NCI-H446 (cell line): ENCODE data around the gene CES1.
"Not testable (repeated sequence)": the region's sequence is repeated elsewhere in the genome, so short reads cannot be mapped to it uniquely, and the experiment has no call there.

Experiments
- DNase-seq, 2 experiments: peaks; one replicate each; lab custom pipeline; 2025; lab: John Stamatoyannopoulos, UW

The CES1 gene

DNA sequence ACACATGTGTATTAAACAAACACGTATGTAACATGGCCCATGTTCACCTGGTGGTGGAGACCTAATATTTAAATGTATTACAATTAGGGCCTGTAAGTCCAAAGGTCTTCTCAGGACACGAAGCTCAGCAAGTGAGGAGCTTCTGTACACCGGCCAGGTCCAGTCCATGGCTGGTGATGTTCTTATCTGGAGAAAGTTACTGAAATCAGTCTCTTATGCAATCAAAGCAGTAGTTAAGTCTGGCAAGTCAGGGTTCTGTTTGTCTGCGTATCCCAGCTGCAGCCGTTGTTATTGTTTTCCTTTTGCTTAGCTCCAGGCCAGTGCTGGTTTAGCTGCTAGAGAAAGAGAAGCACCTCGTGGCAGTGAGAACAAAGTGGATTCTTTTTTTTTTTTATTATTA lies 41.4 kb downstream of the CES1 start:
- not testable (repeated sequence) for DNase-seq

DNA sequence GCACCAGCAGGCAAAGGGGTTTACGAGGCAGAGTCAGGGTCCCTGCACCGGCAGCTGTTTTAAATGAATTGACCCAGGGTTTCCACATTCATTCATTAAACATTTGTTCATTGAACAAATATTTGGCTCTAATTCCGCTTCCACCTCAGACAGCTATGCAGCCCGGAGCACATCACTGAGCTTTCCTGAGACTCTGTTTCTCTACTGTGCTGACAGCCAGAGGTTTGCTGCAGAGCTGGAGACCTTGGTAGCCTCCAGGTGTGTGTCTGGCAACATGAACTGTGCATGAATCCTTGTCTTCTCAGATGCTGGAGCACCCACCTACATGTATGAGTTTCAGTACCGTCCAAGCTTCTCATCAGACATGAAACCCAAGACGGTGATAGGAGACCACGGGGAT lies 42.7 kb downstream of the CES1 start:
- not testable (repeated sequence) for DNase-seq

DNA sequence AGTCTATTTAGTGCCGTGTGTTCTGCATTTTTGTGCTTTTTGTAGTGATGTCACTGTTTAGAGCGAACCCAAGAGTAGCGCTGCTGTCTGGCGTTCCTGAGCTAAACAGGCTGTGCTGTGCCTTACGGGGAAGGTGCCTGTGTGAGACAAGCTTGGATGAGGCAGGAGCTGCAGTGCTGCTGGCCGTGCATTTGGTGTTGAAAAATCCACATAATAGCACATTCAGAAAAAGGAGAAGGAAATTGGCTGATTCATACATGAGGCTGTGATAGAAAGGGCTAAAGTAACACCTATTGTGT lies 50.2 kb downstream of the CES1 start:
- not testable (repeated sequence) for DNase-seq

DNA sequence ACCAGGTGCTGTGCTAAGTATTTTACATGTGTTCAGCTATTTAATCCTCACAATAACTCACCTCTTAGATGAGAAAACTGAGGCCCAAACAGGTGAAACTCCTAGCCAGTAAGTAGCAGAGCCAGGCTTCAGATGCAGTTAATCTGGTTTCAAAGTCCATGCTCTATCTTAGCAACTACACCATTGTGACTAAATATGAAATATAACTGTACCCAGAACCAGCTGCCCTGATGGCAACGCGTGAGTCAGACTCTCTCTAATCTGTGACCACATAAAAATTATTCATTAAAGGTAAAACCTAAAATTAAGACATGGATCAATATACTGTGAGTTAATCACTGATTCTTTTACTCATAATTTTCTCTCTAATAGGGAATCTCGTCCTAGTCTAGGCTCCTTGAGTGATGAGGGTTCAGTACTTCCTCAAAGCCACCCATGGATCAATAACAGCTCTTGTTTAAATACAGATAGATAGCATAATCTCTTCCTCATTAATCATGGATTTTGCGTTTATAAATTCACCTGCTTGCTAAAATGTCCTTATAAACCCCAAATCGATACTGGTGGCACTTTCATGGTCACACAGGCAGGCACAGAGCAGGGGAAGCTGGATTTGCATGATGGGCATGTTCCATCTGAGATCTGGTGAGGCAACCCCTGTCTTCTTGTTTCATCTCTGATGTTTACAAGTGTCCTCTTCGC lies 50.7 kb downstream of the CES1 start:
- DNase-seq: not testable (repeated sequence)

DNA sequence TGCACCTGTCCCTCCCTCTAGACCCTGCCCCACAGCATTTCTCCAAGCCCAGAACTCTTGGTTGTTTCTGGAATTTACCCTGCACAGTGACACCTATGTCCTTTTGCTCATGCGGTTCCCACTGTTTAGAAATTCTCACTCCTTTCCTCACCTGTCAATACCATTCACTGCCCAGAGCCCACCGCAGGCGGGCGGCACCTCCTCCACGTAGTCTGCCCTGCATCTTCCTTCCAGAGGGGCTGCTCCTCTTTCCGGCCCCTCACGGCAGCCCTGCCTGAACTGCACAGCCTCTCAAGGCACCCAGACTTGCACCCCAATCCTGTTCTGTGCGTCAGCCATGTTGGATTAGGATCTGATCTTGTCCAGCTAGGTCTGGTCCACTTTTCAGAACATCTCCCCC lies 51.4 kb downstream of the CES1 start:
- not testable (repeated sequence) for DNase-seq

DNA sequence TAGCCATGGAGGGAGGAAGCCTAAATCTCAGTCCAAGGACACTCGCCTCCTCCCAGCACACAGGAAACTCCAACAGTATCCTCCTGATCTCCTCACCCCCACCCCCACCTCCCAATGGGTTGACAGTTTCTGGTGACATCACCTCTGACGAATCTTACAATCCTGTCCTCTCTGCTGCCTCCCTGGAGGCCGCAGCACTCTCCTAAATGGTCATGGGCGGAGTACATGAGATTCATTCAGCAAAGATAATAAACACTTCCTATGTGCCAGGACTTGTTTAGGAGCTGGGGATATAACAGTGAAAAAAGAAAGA lies 52.8 kb downstream of the CES1 start:
- not testable (repeated sequence) for DNase-seq

DNA sequence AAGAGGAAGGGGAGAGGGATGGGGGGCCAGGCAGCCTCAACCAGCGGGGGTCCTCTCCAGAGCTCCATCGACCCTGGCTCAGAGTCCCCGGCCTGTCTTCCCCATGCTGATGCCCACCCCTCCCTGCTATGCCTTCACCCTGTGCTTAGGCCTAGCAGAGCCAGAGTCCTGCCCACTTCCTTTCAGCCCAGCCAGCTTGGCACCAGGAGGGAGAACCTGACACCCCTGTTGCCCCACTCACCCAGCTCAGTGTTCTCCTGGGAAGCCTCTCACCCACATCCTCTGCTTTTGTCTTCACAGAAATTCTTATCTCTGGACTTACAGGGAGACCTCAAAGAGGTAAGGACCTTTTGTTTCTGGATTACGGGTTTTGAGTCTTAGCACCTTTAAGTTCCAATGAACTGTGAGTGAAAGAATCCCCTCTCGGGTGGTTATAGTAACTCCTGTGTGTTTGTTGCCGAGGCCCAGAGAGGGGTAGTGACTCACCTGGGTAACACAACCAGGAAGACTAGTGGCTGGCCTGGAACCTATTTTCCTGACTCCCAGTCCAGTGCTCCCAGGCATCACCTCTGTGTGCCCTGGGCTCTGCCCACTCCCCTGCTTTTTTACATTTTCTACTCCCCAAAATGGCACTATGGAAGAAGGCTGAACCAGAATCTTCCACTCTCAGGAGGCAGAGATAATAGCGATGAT lies 53.3 kb downstream of the CES1 start:
- no peak for DNase-seq

DNA sequence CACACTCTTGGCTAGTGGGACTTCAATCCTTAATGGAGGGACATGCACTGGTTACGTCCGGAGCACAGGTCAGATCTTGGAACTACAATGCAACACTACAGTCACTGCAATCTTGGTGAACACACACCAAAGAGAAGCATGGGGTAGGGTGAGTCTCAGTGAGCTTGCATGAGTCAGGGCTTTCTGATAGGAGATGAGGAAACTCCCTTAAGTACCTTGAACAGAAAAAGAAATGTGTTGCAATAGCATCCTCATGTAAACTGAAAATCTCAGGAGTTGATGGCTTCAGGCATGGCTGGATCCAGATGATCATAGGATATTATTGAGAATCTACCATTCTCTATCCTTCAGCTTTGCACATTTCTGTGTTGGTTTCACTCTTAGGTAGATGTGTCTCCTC lies 54.1 kb downstream of the CES1 start:
- DNase-seq: no peak

DNA sequence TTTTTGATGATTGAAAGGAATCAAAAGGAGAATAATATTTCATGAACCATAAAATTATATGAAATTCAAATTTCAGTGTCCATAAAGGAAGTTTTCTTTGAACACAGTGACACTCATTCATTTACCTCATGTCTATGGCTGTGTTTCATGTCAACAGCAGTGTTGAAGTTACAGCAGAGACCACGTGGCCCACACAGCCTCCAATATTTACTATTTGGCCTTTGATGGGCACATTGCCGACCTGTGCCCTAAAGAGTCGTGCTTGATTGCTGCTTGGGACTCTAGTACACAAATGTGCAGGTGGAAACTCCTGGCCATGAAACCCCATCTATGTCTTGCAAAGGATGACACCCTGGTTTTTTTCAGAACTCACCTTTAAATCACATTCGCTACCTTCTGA lies 57.0 kb downstream of the CES1 start:
- DNase-seq: no peak

DNA sequence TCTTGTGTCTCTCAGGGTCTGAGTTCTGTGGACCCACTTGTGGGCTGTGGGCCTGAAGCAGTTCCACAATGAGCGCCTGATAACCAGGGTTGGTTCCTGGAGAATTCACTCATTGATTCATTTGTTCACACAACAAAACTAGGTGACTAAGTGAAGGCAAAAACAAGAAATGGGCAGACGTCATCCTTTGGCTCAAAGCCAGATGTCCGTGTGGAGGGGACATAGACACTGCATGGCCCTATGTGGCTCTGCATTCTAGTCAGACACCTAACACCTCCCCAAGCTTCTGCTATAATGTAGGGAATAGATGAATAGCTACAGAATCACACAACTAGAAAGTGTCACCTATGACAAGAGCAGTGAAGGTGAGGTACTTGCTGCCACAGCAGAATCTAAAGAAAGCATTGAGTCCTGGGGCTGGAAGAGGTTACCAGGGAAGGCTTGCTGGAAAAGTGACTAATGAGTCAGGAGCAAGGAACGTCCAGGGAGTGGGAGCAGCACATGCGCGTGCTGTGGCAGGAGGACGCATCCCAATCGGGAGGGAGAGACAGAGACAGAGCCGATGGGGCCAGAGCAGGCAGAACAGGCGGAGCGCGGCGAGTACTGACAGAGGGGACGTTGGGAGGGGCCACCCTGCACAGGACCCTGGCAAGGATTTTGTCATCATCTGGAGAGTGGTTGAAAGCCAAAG lies 58.9 kb downstream of the CES1 start:
- no peak for DNase-seq

DNA sequence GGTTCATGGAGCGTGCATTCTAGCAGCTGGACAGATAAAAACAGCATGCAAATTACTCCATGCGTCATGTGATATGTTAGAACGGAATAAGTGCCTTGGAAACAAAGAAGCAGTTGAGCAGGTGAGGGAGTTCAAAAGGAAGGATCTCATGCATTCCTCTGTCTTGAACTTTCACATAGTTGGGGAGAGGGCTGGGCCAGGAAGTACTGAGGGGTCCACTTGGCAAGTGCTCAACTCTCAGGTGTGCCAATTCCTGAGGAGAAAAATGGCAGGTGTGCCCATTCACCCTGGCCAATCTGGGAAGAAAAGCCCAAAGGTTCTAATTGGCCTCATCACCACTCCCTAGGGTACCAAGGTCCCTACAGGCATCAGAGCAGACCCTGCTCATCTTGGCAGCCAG lies 67.7 kb downstream of the CES1 start:
- no peak for DNase-seq

DNA sequence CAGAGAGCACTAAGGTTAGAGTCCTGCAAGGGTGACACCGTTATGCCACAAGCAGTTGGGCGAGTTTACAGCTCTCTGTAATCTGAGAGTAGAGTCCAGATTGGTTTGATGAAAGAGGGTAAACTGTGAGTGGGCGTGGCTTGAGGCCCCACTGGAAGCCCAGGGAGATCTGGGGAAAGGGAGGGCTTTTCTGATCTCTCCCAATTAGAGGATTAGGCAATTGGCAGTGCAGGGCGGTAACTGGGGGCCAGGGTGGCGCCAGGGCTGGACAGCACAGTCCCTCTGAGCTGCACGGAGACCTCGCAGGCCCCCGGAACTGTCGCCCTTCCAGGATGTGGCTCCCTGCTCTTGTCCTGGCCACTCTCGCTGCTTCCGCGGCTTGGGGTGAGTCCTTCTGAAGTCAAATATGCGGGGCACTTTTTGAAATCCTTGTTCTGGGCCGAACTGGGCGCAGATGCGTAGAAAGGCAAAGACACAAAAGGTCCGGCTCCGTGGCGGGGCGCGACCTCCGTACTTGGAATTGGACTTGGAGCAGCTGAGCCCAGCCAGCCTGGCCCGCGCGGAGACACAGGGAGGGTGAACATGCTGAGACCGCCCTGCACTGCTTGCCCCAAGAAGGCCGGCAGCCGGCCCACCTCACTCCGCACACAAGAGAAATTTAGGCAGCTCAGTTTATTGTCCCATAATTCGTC lies 72.4 kb downstream of the CES1 start:
- DNase-seq: no peak

DNA sequence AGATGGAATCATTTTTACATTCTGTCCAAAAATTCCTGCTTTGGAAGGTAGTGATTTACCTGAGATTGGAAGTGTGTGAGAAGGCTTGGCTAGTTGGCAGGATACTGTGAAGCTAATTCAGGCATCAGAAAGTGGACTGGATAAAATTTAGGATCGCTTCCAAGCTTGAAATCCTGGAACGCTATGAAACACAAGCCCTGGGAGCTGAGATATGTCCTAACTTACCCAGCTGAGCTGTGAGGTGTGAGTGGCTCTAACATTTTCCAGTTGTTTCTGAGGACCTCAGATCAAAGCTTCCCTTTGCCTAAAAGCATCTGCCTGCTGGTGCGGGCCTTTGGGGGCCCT lies 73.0 kb downstream of the CES1 start:
- not testable (repeated sequence) for DNase-seq

DNA sequence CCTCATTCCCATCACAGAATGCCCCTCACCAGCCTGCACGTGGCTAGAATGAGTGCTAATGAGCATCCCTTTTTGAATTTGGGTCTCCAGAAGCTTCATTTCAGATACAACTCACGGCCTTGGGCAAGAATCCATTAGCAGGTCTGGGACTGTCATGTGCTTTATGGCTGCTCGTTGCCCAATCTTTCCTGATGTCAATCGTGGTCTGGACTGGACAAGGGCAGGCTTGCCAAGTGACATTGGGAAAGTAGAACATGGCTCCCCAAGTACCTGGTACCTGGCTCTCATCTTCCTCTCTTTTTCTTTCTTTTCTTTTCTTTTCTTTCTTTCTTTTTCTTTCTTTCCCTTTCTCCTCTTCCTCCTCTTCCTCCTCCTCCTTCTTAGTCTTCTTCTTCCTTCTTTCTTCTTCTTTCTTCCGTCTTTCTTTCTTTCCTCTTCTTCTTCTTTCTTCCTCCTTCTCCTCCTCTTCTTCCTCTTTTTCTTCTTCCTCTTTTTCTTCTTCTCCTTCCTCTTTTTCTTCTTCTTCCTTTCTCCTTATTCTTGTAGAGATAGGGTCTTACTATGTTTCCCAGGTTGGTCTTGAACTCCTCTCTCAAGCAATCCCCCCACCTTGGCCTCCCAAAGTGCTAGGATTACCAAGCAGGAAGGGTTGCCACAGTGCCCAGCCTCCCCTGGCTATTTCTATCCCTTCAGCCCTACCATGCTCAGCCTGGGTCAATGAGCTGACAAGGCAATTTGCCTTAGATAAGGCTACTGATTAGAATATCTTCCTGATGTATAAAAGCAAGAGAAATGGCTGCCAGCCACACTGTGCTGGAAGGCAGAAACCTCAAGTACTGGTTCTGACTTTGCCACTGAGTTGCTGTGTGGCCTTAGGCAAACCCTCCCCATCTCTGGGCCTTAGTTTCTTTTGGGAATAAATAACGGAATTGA lies 75.0 kb downstream of the CES1 start:
- not testable (repeated sequence) for DNase-seq

DNA sequence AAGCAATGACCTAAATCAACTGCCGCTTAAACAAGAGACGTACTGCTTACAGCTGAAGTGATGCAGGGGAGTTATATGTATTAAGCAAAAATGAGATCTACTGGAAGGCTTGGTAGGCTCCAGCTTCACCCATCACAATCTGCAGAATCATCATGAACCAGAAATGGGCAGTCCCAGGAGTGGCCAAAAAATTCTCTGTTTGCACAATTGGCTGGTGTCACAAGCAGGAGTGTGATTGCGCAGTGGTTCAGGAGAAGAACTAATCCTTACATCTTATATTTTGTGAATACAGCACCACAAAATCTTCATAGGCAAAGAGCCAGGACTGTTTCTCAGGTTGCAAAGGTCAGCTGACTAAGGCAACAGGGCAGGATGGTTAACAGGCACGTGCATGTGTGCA lies 75.9 kb downstream of the CES1 start:
- no peak for DNase-seq

DNA sequence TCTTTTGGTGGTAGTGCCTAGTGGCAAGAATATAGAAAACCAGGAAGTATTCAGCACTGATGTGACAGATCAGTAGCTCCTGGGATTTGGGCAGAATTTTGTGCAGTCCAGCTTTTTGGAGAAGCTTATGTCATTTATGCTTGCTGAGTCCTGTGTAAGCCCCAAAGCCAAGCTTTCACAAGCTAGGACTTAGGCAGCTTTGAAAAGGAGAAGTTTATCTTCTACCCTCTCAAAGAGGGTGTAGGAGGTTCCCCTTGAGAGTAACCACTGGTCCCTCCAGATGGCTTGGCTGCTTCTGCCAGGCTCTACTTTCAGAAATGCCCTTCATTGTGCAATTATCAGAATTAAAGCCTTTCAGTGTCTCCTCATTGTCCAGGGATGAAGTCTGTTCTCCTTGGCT lies 78.8 kb downstream of the CES1 start:
- no peak for DNase-seq

DNA sequence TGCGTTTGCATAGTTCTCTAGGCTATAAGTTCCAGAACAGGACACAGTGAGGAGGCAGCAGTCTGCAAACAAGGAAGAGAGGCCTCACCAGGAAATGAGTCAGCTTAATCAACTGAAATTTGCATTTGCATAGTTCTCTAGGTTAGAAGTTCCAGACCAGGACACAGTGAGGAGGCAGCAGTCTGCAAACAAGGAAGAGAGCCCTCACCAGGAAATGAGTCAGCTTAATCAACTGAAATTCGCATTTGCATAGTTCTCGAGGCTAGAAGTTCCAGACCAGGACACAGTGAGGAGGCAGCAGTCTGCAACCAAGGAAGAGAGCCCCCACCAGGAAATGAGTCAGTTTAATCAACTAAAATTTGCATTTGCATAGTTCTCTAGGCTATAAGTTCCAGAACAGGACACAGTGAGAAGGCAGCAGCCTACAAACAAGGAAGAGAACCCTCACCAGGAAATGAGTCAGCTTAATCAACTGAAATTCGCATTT lies 79.7 kb downstream of the CES1 start:
- not testable (repeated sequence) for DNase-seq
